H1 (cell line): ENCODE results near the gene TTC34. TPM values are rescaled to one million over a fixed set of nuclear protein-coding genes. Genes with fewer than 3 reads are reported as not detected.

Source experiments
- CTCF ChIA-PET: fragments of 300-600 bp; sonication (Branson Sonifier 250); formaldehyde crosslinking; loops from one replicate; lab custom pipeline; 2021; ENCODE audit not compliant: partially characterized antibody; lab: Charles Lee
- POLR2A ChIA-PET: fragments of 300-600 bp; sonication (Branson Sonifier 250); formaldehyde crosslinking; loops from one replicate; lab custom pipeline; 2021; ENCODE audit warnings: inconsistent platforms; ENCODE audit not compliant: partially characterized antibody; lab: Charles Lee
- DNase-seq, 2 experiments: peaks; one replicate each; pipeline versions ENCODE4 v3.0.0 to v3.0.0-alpha.2; 2010 to 2022; ENCODE audit warnings: low spot score in 2 of 2, low read depth in 1 of 2, mixed read lengths in 1 of 2
- FAIRE-seq: peaks from 2 replicates; lab custom pipeline; 2011; peaks lifted over from hg19 to GRCh38; lab: Jason Lieb, UNC
- H2AFZ ChIP-seq: 2 replicates; pipeline ENCODE4 v1.8.1; 2012; ENCODE audit warnings: low read length, inconsistent platforms
- H2AK5ac ChIP-seq: 2 replicates; pipeline ENCODE4 v1.6.1; 2013; ENCODE audit warnings: low read depth, low read length
- H2BK120ac ChIP-seq: replicated peaks from 2 replicates; pipeline ENCODE3; 2013; ENCODE audit warnings: low read depth, low read length, inconsistent platforms
- H2BK12ac ChIP-seq: 2 replicates; pipeline ENCODE4 v1.6.1; 2013; ENCODE audit warnings: low read depth, low read length
- H2BK15ac ChIP-seq: 2 replicates; pipeline ENCODE4 v1.6.1; 2013; ENCODE audit warnings: low read length
- H2BK20ac ChIP-seq: 2 replicates; pipeline ENCODE4 v1.6.1; 2013; ENCODE audit warnings: low read length
- H2BK5ac ChIP-seq: 2 replicates; pipeline ENCODE4 v1.6.1; 2013; ENCODE audit warnings: low read depth, low read length
- H3K14ac ChIP-seq: 2 replicates; pipeline ENCODE4 v1.6.1; 2013; ENCODE audit warnings: inconsistent platforms; ENCODE audit not compliant: insufficient read length
- H3K18ac ChIP-seq: 2 replicates; pipeline ENCODE4 v1.6.1; 2013; ENCODE audit warnings: low read length; ENCODE audit errors: extremely low read depth
- H3K23ac ChIP-seq: 2 replicates; pipeline ENCODE4 v1.6.1; 2013; ENCODE audit warnings: inconsistent platforms; ENCODE audit not compliant: insufficient read length
- H3K23me2 ChIP-seq: 2 replicates; pipeline ENCODE4 v1.6.1; 2013; ENCODE audit warnings: low read depth, low read length
- H3K27ac ChIP-seq: 2 replicates; pipeline ENCODE4 v1.6.1; 2011; ENCODE audit warnings: low read depth, low read length, inconsistent platforms
- H3K27me3 ChIP-seq, 4 experiments: replicated peaks in 1 of 4; 1 replicate in 1 of 4; 2 replicates in 3 of 4; pipeline versions ENCODE4 v1.6.1 to v1.8.1; 2011 to 2013; ENCODE audit warnings: low read length in 3 of 4, mild to moderate bottlenecking in 3 of 4, inconsistent platforms in 2 of 4, mixed read lengths in 2 of 4, moderate library complexity in 1 of 4; ENCODE audit not compliant: control insufficient read depth in 3 of 4, insufficient read depth in 3 of 4; ENCODE audit errors: extremely low read depth in 1 of 4
- H3K36me3 ChIP-seq, 4 experiments: 2 replicates each; pipeline versions ENCODE4 v1.6.1 to v1.8.1; 2011 to 2013; ENCODE audit warnings: mild to moderate bottlenecking in 4 of 4, low read length in 3 of 4, moderate library complexity in 2 of 4, control low read depth in 1 of 4, inconsistent platforms in 1 of 4; ENCODE audit not compliant: insufficient read depth in 4 of 4, control insufficient read depth in 2 of 4
- H3K4ac ChIP-seq: replicated peaks from 2 replicates; pipeline ENCODE3; 2013; ENCODE audit warnings: low read length, low read depth, mixed read lengths, inconsistent platforms; ENCODE audit not compliant: insufficient read length
- H3K4me1 ChIP-seq, 4 experiments: replicated peaks in 1 of 4; 1 replicate in 1 of 4; 2 replicates in 3 of 4; pipeline versions ENCODE4 v1.6.1 to v1.8.1; 2011 to 2013; ENCODE audit warnings: low read length in 3 of 4, inconsistent platforms in 2 of 4, mixed read lengths in 1 of 4; ENCODE audit not compliant: insufficient read depth in 4 of 4, control insufficient read depth in 3 of 4
- H3K4me2 ChIP-seq, 2 experiments: 2 replicates each; pipeline versions ENCODE4 v1.6.1 to v1.8.1; 2011 to 2013; ENCODE audit warnings: low read depth in 2 of 2, low read length in 2 of 2, control low read depth in 1 of 2, inconsistent platforms in 1 of 2, mild to moderate bottlenecking in 1 of 2; ENCODE audit not compliant: insufficient read depth in 1 of 2
- H3K4me3 ChIP-seq, 4 experiments: fragments of 200-600, 300-600 bp in 1 of 4; sonication (generic), shearing (Covaris generic), sonication (Bioruptor Twin) in 1 of 4; 2 replicates each; pipeline versions ENCODE4 v1.5.1 to v1.8.1; 2011 to 2016; ENCODE audit warnings: low read length in 4 of 4, low read depth in 3 of 4, control low read depth in 2 of 4, inconsistent platforms in 2 of 4, mild to moderate bottlenecking in 2 of 4, mixed read lengths in 1 of 4, moderate library complexity in 1 of 4; ENCODE audit not compliant: insufficient read depth in 2 of 4; ENCODE audit errors: extremely low read depth in 1 of 4
- H3K56ac ChIP-seq: replicated peaks from 2 replicates; pipeline ENCODE3; 2013; ENCODE audit warnings: low read depth, mild to moderate bottlenecking, mixed read lengths, low read length, inconsistent platforms; ENCODE audit not compliant: insufficient read length
- H3K79me1 ChIP-seq: 2 replicates; pipeline ENCODE4 v1.6.1; 2013; ENCODE audit warnings: low read depth, low read length, control low read depth
- H3K79me2 ChIP-seq, 2 experiments: 2 replicates each; pipeline versions ENCODE4 v1.6.1 to v1.8.1; 2012 to 2013; ENCODE audit warnings: low read length in 2 of 2, mild to moderate bottlenecking in 2 of 2, inconsistent platforms in 1 of 2; ENCODE audit not compliant: insufficient read depth in 2 of 2, control insufficient read depth in 1 of 2
- H3K9ac ChIP-seq, 4 experiments: replicated peaks in 1 of 4; 1 replicate in 1 of 4; 2 replicates in 3 of 4; pipeline versions ENCODE4 v1.6.1 to v1.8.1; 2011 to 2013; ENCODE audit warnings: low read depth in 3 of 4, low read length in 3 of 4, control low read depth in 2 of 4, mild to moderate bottlenecking in 2 of 4, moderate library complexity in 2 of 4, inconsistent platforms in 1 of 4; ENCODE audit errors: extremely low read depth in 1 of 4
- H3K9me3 ChIP-seq, 2 experiments: 2 replicates each; pipeline versions ENCODE4 v1.6.1 to v1.8.1; 2012 to 2013; ENCODE audit warnings: mild to moderate bottlenecking in 2 of 2, moderate library complexity in 2 of 2, control low read depth in 1 of 2, inconsistent platforms in 1 of 2, low read depth in 1 of 2, low read length in 1 of 2, mixed read lengths in 1 of 2; ENCODE audit not compliant: insufficient read depth in 2 of 2
- H4K20me1 ChIP-seq, 2 experiments: replicated peaks in 1 of 2; 2 replicates each; pipeline versions ENCODE3 to v1.8.1; 2011 to 2013; ENCODE audit warnings: inconsistent platforms in 2 of 2, low read length in 2 of 2, mild to moderate bottlenecking in 1 of 2; ENCODE audit not compliant: insufficient read depth in 2 of 2, control insufficient read depth in 1 of 2
- H4K5ac ChIP-seq: 2 replicates; pipeline ENCODE4 v1.6.1; 2013; ENCODE audit warnings: low read length, low read depth, mixed read lengths, inconsistent platforms; ENCODE audit not compliant: insufficient read length
- H4K8ac ChIP-seq: 2 replicates; pipeline ENCODE4 v1.8.0; 2013; ENCODE audit warnings: mild to moderate bottlenecking, moderate library complexity, low read length, inconsistent platforms; ENCODE audit not compliant: insufficient read depth; ENCODE audit errors: extremely low read depth
- H4K91ac ChIP-seq: replicated peaks from 2 replicates; pipeline ENCODE3; 2013; ENCODE audit warnings: low read length, mixed read lengths, inconsistent platforms; ENCODE audit not compliant: insufficient read length
- BRCA1 ChIP-seq: IDR thresholded peaks from 2 replicates; pipeline ENCODE4 v1.6.1; 2012; ENCODE audit warnings: low read depth, low read length, improper control_type of control experiment
- PHF8 ChIP-seq: fragments of 200-600 bp; sonication (generic); conservative IDR thresholded peaks from 2 replicates; pipeline ENCODE4 v1.7.1; 2012; ENCODE audit warnings: low read depth, mild to moderate bottlenecking, inconsistent platforms, low read length, moderate library complexity
- RNF2 ChIP-seq: fragments of 200-900, 300-1000 bp; sonication (generic); IDR thresholded peaks from 2 replicates; pipeline ENCODE4 v1.7.1; 2016; ENCODE audit warnings: borderline replicate concordance, low read depth, mild to moderate bottlenecking, antibody characterized with exemption, low read length; ENCODE audit not compliant: poor library complexity, severe bottlenecking; ENCODE audit errors: missing control alignments
- SRF ChIP-seq: IDR thresholded peaks from 2 replicates; pipeline ENCODE4 v1.6.1; 2011; ENCODE audit warnings: mild to moderate bottlenecking, low read depth, low read length, moderate library complexity
- TAF1 ChIP-seq: IDR thresholded peaks from 2 replicates; pipeline ENCODE4 v1.6.1; 2011; ENCODE audit warnings: mild to moderate bottlenecking, low read depth, low read length
- TAF7 ChIP-seq: optimal IDR thresholded peaks from 2 replicates; pipeline ENCODE3; 2011; ENCODE audit warnings: low read depth, mild to moderate bottlenecking, inconsistent platforms, low read length, moderate library complexity, borderline replicate concordance
- WGBS, 2 experiments: shearing (Covaris generic) in 1 of 2; methylation state at CpG; one replicate each; pipeline versions ENCODE4 v1.1.6 to v1.1.7; 2013 to 2015; ENCODE audit warnings: low lambda C conversion rate in 2 of 2, mixed read lengths in 2 of 2, inconsistent platforms in 1 of 2, low coverage in 1 of 2, missing lambda C conversion rate in 1 of 2; ENCODE audit not compliant: insufficient replicate concordance in 2 of 2, insufficient coverage in 1 of 2, insufficient read length in 1 of 2; ENCODE audit errors: extremely low coverage in 1 of 2, missing lambda C conversion rate in 1 of 2; 5-methylcytosine and 5-hydroxymethylcytosine counted together
- polyA plus RNA-seq, 7 experiments: library from polyadenylated mRNA; depleted of rRNA in 3 of 7; stranded (reverse) in 5 of 7; unstranded in 2 of 7; fragments of >200 nt in 5 of 7; fragments of 200-250 nt in 2 of 7; gene quantifications; 1 replicate in 5 of 7; 2 replicates in 1 of 7; 4 replicates in 1 of 7; pipeline versions ENCODE4 v1.2.1 to v1.2.3, GENCODE V29; 2011 to 2013; ENCODE audit warnings: missing spikeins in 2 of 7, mixed read lengths in 2 of 7
- total RNA-seq: library from RNA; stranded (reverse); fragmentation: NEBNext Ultra II Directional; extraction: Animal tissue kit (Norgen Biotek cat#: 25700); gene quantifications from 2 replicates; pipeline ENCODE4 v1.2.1, GENCODE V29; 2021

Gene TTC34
- total and polyA plus RNA-seq, 2 of the 8 experiments (the other 6 are each of a cell fraction or from before 2014, with no cell fraction given): 0.23 to 0.50 TPM

GRCh38 chr1:2831596-2832212 lies 30.2 kb upstream of the TTC34 start:
- Histone ChIP-seq H3K4me2 (no peak overlapping the region), H3K4me1 (no peaks in the 10 kb centered on the region), H3K23me2 (no peaks in the 10 kb centered on the region), H4K8ac (no peak overlapping the region; the same call in 1 of the 2 replicates), H4K5ac (no peak overlapping the region), H3K9me3 (peaks cover 68 to 94% of the 10 kb centered on the region in 2 experiments), H4K20me1 (no peaks in the 10 kb centered on the region), H2BK12ac (no peak overlapping the region), H3K27ac (no peak overlapping the region), H3K14ac (no peak overlapping the region), H3K9ac (no peak overlapping the region), H3K27me3 (no peaks in the 10 kb centered on the region), H2BK15ac (no peak overlapping the region), H3K23ac (no peak overlapping the region), H4K91ac (no peak overlapping the region), H2AFZ (no peak overlapping the region), H3K79me1 (no peaks in the 10 kb centered on the region), H3K36me3 (no peaks in the 10 kb centered on the region), H3K4ac (no peak overlapping the region), H3K56ac (no peak overlapping the region), H2BK5ac (no peak overlapping the region), H2BK20ac (no peak overlapping the region), H3K4me3 (no peak overlapping the region), H2AK5ac (no peak overlapping the region), H3K18ac (no peak overlapping the region), H2BK120ac (no peak overlapping the region), H3K79me2 (no peaks in the 10 kb centered on the region)
- ChIA-PET POLR2A (no interaction called here), CTCF (no interaction called here)
- no peak for DNase-seq
- no peak for TF ChIP-seq BRCA1
- TF ChIP-seq TAF1: no peak
- no peak for TF ChIP-seq TAF7
- TF ChIP-seq SRF: no peak
- no peak for TF ChIP-seq PHF8
- TF ChIP-seq RNF2: no peak
- no peak for FAIRE-seq
- WGBS, 2 experiments: 75% methylated on average over 12 of the region's 12 CpGs; no CpG with 5 or more reads in 1 of the 2 experiments
